ENCODE data around the gene NR5A2.

NR5A2 gene

GRCh38 chr1:200027264-200027823 lies at the start of gene NR5A2:
Gene NR5A2 (plus strand): TSS chr1:200027710. CDS start chr1:200027848, 138 bp downstream.
- no peak for TF ChIP-seq CTCF (IDR thresholded peaks at IDR 0.05; ENCODE audit: extremely low read depth, missing control alignments)
- DNase-seq (ENCODE audit: low spot score): no peak

DNA sequence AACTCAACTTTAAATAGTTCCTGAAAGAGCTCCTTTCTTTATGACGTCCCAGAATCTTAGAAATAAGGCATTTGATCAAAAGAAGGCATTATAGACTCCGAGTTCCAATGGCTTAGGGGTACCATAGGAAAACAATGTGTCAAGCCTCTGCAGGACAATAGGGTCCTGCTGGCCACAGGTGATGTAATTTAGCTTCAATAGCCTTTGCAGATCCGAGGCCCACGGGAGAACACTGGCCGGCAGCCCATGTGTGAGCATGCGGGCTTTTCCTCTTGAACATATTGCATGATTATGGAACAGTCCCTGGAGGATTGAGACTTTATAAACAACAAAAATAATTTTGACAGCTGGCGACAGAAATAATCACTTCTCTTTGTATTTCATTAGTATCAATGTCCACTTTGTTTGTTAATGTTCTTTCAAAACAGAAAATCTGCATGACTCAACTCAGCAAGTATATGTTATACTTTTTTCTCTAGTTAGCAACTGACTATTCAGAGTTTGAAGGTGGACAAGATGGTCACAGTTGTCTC lies 49.0 kb upstream of the NR5A2 start:
- no peak for DNase-seq (ENCODE audit: low spot score)
- no peak for TF ChIP-seq CTCF (IDR thresholded peaks at IDR 0.05; ENCODE audit: extremely low read depth, missing control alignments)

GRCh38 chr1:199979071-199979470 lies 48.4 kb upstream of the NR5A2 start:
- no peak for DNase-seq (ENCODE audit: low spot score)

GRCh38 chr1:199981584-199981983 lies 45.9 kb upstream of the NR5A2 start:
- no peak for TF ChIP-seq CTCF (IDR thresholded peaks at IDR 0.05; ENCODE audit: extremely low read depth, missing control alignments)
- DNase-seq (ENCODE audit: low spot score): no peak

More at GRCh38 chr1:199979071-199979470, 48.4 kb upstream of the NR5A2 start:
- TF ChIP-seq CTCF (IDR thresholded peaks at IDR 0.05; ENCODE audit: extremely low read depth, missing control alignments): no peak

DNA sequence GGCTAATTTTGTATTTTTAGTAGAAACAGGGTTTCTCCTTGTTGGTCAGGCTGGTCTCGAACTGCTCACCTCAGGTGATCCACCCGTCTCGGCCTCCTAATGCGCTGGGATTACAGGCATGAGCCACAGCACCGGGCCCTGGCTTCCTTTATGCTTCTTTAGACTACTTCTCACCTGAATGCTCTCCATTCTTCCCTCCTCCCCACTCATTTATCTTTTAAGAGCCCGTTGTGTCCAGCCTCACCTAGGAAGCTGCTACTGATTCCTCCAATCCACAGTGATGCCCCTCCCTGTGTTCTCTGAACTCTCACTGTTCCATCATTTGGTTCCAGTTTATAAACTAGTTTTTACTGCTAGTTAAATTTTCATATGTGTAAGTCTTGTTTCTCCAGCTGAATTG lies 44.9 kb upstream of the NR5A2 start:
- DNase-seq (ENCODE audit: low spot score): no peak
- no peak for TF ChIP-seq CTCF (IDR thresholded peaks at IDR 0.05; ENCODE audit: extremely low read depth, missing control alignments)

GRCh38 chr1:199983531-199983930 lies 44.0 kb upstream of the NR5A2 start:
- no peak for TF ChIP-seq CTCF (IDR thresholded peaks at IDR 0.05; ENCODE audit: extremely low read depth, missing control alignments)
- no peak for DNase-seq (ENCODE audit: low spot score)

GRCh38 chr1:199995096-199995685 lies 32.3 kb upstream of the NR5A2 start:
- DNase-seq (ENCODE audit: low spot score): no peak
- TF ChIP-seq CTCF (IDR thresholded peaks at IDR 0.05; ENCODE audit: extremely low read depth, missing control alignments): no peak

All from GM20000 (cell line).